Measurements from ENCODE around the gene APMAP.
A peak's percentile ranks its signal among the peaks of the same experiment; 100 is the strongest.
"Not testable (repeated sequence)": the region's sequence is repeated elsewhere in the genome, so short reads cannot be mapped to it uniquely, and the experiment has no call there.

Gene APMAP

GRCh38 chr20:25006431-25007167 lies 14.0 kb upstream of the APMAP start:
- no peak for DNase-seq (ENCODE audit: low spot score)

- DNase-seq (ENCODE audit: low spot score) = no peak
These were observed 13.1 kb upstream of the APMAP start for GRCh38 chr20:25005661-25006060.

- no peak for DNase-seq (ENCODE audit: low spot score)
These were observed 12.7 kb upstream of the APMAP start for GRCh38 chr20:25005220-25005619.

- DNase-seq (ENCODE audit: low spot score) = no peak
These were observed 10.5 kb upstream of the APMAP start for GRCh38 chr20:25003002-25003401.

GRCh38 chr20:25001323-25001722 lies 8.8 kb upstream of the APMAP start:
- DNase-seq (ENCODE audit: low spot score) = not testable (repeated sequence)

- no peak for DNase-seq (ENCODE audit: low spot score)
These were observed 7.8 kb upstream of the APMAP start for GRCh38 chr20:25000268-25000801.

GRCh38 chr20:24999568-24999967 lies 7.0 kb upstream of the APMAP start:
- no peak for DNase-seq (ENCODE audit: low spot score)

- no peak for DNase-seq (ENCODE audit: low spot score)
These were observed 6.3 kb upstream of the APMAP start for GRCh38 chr20:24998631-24999445.

- no peak for DNase-seq (ENCODE audit: low spot score)
These were observed 5.6 kb upstream of the APMAP start for GRCh38 chr20:24998121-24998520.

GRCh38 chr20:24996449-24997377 lies 4.2 kb upstream of the APMAP start:
- DNase-seq (ENCODE audit: low spot score) = no peak

- no peak for DNase-seq (ENCODE audit: low spot score)
These were observed 3.3 kb upstream of the APMAP start for GRCh38 chr20:24995741-24996448.

GRCh38 chr20:24994470-24995368 lies 2.2 kb upstream of the APMAP start:
- DNase-seq (ENCODE audit: low spot score) = peak; percentile 68

- DNase-seq (ENCODE audit: low spot score) = no peak
These were observed 1.6 kb upstream of the APMAP start for GRCh38 chr20:24994186-24994465.

GRCh38 chr20:24993337-24994185 lies 1.0 kb upstream of the APMAP start:
- DNase-seq (ENCODE audit: low spot score) = no peak

- DNase-seq (ENCODE audit: low spot score) = no peak
These were observed 559 bp downstream of the APMAP start for GRCh38 chr20:24991897-24992486.

- no peak for DNase-seq (ENCODE audit: low spot score)
These were observed 1.7 kb downstream of the APMAP start for GRCh38 chr20:24990810-24991252.

- no peak for DNase-seq (ENCODE audit: low spot score)
These were observed 3.4 kb downstream of the APMAP start for GRCh38 chr20:24989162-24989561.

GRCh38 chr20:24987873-24988835 lies 4.4 kb downstream of the APMAP start:
- no peak for DNase-seq (ENCODE audit: low spot score)

Data from kidney capillary endothelial cell (primary cell).